ENCODE results near the gene MRC2.

The MRC2 gene

GRCh38 chr17:62724398-62725146, 97.1 kb downstream of the MRC2 start:
- peak; percentile 53 for DNase-seq

- no peak for DNase-seq
Measured at GRCh38 chr17:62725791-62726249, 98.3 kb downstream of the MRC2 start.

GRCh38 chr17:62727916-62728672, 100.6 kb downstream of the MRC2 start:
- no peak for DNase-seq

- no peak for DNase-seq
Measured at GRCh38 chr17:62732125-62732524, 104.7 kb downstream of the MRC2 start.

GRCh38 chr17:62735044-62735651, 107.7 kb downstream of the MRC2 start:
- no peak for DNase-seq

GRCh38 chr17:62737513-62737912, 110.0 kb downstream of the MRC2 start:
- no peak for DNase-seq

- no peak for DNase-seq
Measured at GRCh38 chr17:62738281-62738680, 110.8 kb downstream of the MRC2 start.

GRCh38 chr17:62739645-62740388, 112.3 kb downstream of the MRC2 start:
- no peak for DNase-seq

GRCh38 chr17:62741290-62741689, 113.8 kb downstream of the MRC2 start:
- DNase-seq: no peak
